Stimulated activated CD4-positive, alpha-beta T cell treated with anti-CD3 and anti-CD28 coated beads, TNF-alpha, amount 100 ng/mL, for 1 hour (primary cell): Measurements from ENCODE around the gene SUSD6.
"Not testable (repeated sequence)": the region's sequence is repeated elsewhere in the genome, so short reads cannot be mapped to it uniquely, and the experiment has no call there.

Experiments used
- DNase-seq, 3 donors: peaks; one replicate each; pipeline ENCODE4 v3.0.0-alpha.2; 2020; ENCODE audit warnings: low read depth in 3 of 3, low spot score in 1 of 3

The SUSD6 gene

DNA sequence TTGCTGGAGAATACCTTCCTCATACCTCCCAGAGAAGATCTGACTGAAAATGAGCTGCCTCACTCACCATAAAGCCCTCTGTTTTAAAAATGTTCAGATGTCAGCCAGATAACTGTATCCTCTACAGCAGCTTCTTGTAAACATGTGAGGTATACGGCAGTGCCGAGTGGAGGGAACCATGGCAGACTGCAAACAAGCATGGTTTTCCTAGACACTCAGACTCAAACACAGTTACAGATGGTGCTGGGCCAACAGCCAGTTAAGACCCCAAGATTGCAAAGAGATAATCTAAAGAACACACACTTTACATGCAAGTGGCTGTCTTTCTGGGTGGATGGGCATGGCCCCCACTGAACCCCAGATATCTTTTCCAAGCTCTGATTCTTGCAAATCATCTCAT, 20.1 kb upstream of the SUSD6 start:
- DNase-seq, result no peak

DNA sequence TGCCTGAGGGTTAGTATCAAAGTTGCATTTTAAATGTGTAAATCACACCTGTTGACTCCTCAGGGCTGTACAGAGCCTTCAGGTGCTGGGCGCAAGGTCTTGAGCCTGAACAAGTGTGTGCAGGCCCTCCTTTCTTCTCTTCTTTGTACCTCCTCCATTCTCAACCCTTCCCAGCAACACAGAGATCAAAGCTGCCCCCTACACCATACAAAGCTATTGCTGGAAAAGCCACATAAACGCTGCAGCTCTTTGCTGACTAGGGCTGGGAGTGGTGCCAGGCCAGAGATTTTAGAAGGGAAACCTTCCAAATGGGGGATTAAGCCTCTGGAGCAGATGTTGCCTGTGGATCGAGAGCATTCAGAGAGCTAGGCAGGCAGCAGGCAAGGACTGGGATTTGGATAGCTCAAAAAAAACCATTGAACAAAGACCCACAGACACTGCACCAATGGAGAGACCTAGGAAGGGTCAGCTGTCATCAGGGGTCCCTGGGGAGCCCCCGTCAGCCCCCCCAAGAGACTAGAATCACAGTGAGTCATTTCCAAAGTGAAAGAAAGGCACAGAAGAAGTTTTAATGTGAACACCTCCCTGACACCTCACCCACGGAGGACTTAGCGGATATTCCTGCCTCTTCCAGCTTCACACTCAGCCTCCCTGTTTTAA, 18.2 kb upstream of the SUSD6 start:
- no peak for DNase-seq

DNA sequence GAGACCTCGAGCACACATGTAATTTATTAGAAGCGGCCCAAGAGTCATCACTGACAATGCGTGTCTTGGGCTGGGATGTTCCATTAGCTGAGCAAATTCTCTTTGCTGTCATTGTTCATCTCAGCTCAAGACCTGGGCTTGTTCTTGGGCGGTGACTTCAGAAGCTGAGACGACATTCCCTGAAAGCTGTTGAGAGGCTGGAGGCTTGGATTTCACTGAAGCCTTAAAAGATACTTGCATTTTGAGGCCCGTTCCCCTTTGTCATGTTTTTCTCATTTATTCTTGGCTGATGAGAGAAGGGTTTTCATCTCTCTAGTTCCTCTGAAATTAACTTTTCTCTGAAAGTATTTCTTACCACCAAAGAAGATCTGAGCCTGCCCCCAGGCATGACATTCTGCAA, 16.6 kb upstream of the SUSD6 start:
- no peak for DNase-seq

DNA sequence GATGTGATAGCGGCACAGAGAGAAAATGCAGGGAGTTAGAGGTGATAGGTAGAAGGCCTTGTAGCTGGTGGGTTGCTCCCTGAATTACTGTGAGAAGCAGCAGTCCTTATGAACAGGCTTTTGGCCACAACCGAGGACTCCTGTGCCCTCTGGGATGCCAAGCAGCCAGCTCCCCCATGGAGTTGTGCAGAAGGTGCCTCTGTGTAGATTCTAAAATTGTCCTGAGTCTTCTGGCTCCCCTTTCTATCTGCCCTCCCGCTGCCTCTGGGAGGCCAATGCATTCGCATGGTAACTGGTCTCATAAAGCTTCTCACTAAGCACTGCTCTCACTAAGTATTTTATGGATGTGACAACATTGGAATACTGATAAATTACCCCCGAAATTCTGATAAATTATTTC, 16.1 kb upstream of the SUSD6 start:
- DNase-seq, result no peak

DNA sequence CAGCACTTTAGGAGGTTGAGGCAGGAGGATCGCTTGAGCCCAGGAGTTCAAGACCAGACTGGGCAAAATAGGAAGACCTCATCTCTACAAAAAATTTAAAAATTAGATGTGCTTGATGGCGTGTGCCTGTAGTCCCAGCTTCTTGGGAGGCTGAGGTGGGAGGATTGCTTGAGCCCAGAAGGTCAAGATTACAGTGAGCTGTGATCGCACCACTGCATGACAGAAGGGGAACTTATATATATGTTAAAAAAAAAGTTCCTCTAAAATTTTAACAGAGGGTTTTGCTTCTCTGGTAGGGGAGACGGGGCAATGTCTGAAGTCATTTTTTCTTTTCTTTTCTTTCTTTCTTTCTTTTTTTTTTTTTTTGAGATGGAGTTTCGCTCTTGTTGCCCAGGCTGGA, 12.0 kb upstream of the SUSD6 start:
- DNase-seq, result not testable (repeated sequence)

DNA sequence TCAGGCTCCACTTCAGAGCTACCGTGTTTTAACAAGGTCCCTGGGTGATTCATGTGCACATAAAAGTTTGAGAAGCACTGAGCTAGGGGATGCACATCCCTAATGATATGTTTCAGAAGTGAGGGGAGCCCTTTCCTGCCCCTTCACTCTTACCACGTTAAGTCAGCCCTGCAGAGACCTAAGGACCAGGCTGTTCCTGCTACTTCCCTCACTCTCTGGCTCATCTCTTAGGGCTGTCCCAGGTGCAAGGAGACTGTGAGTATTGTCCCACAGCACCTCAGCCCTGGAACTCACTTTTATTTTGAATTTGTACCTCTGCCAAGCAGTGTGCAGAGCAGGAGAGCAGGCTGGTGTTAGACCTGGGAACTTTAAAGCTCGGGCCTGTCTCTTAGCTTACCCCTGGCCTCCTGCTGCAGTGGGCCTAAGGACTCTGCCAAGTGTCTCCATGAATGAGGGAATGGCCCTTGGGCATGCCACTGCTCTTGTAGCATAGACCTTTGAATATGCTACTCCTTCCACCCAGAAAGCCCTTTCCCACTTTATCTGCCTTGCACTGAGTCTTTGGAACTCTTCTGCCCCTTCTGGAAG, 11.0 kb upstream of the SUSD6 start:
- no peak for DNase-seq

DNA sequence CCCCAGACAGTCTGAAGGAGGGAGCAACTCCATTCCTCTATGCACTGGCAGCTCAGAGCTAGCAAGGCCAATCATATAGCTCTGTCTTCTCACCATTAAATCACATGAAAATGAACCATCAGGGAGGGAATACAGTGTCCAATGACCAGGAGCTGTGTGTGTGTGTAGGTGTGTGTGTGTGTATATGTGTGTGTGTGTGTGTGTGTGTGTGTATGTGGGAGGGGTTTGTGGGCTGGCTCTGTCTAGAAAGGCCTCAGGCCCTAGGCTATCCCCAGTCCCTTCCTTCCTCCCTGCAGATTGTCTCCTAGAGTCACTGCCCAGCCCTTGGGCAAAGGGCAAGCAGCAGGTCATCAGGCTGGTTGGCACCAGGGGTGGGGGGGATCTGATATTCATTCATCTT, 5.7 kb upstream of the SUSD6 start:
- no peak for DNase-seq

DNA sequence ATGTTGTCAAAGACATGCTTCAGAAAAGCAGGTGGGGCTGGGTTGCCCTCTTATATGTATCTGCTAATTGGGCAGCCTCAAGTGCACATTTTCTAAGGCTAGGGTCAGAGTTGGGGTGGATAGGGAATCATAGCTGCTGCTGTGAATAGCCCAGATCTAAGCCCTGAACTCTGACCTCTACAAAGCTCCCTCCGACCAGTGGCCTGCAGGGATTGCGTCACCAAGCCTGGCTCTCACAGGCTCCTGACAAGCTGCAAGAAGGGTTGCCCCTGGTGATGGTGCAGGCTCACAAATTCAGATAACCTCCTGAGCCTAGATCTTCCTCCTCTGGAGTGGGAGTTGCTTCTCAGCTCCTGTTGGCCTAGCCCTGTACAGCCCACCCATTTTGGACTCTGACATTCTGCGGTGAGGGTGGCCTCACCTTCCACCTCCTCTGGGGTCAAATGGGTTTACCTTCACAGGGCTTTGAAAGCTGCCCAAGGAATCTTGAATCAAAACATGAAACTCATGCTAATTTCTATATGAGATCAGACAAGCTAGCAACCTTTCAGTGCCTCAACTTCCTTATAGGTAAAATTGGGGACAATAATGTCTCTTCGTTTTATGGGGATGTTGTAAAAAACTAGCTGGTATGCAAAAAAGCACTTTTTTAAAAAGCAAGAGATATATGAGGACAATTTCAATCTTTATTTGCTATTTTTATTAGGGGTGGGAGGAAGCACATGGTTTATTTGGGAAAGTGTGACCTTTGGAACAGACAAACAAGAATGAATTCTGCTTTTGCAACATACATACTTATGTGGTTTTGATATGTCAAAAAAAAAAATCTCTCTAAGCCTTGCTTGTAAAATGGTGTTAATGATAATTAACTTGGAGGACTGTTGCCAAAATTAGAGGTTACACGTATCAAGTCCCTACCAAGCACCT, 4.9 kb upstream of the SUSD6 start:
- no peak for DNase-seq

DNA sequence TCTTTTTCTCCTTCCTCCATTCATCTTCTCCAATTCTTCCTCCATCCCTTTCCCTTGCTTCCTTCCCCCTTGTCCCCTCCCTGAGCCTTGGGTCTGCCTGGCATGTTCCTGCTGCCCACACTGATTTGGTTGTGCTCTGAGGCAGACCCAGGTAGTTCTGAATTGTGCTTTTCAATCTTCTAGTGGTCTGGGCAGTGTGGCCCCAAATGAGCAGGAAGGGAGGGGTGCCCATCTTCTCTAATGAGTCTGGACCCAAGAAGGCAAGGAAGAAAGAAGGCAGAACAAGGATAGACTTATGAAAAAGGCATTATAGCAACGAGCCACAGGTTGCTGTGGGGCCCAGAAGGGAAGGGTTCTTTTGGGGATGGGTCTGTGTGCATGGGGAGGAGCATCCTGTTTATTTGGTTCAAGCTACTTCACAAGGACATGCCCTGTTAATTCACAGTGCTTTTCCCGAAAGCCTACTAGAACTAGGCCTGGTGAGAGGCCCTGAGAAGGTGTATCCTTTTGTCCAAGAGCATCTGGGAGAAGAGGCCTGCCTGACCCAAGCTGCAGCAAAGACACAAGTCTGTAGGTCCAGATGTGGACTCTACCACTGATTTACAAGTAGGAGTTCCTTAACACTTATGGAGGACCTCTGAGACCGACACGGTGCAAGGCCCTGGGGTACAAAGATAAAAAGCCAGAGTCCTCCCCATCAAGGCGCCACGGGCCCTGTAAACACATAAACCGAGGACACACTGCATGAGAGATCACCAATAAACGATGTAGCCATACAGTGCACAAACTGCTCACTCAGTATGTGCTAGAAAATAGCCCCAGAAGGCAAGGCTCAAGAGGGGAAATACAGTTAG, 1.1 kb upstream of the SUSD6 start:
- DNase-seq, result no peak

DNA sequence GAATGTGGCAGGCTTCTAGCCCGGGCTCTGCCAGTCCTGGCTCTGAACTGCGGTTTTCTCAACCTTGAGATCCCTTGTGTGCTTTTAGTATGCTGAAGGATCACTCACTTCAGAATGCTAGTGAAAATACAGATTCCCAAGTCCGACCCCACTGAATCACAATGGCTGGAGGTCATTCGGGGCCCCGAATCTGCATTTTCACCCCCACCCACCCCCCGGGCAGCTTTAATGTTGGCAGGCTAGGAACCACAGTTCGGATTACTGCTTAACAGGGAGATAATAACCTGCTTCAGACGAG, 573 bp upstream of the SUSD6 start:
- DNase-seq, result no peak

DNA sequence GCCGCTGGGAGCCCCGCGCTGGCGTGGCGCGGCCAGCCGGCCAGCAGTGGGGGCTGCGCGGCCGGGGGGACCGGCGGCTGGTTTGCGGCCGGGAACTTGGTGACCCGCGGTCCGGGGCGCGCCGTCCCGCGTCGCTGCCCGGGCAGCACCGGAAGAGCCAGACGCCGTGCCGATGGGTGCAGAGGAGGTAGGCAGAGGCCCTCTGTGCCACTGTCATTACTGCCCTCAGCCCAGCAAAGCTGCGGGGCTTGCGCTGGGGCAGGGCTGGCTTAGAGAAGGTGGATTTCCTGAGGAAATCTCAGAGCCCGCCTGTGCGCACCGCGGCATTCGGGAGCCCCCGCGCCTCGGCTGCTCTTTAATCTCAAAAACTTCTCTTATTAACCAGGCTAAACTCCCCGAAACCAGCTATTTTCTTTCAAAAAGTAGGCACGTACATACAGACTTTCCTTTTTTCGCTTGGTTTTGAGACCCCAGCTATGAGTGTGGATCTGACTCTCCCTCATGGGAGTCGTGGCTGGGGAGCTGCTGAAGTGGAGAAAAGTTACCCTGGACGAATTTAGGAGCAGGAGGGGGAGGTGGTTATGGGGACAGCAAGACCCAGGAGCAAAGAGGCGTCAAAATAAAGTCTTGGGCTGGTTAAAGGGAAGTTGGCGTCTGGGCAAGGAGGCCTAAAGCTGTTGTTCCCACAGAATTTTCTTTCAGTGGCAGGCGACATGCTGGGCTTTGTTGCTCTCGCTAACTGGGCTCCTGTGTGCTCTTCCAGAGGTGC, 802 bp downstream of the SUSD6 start:
- no peak for DNase-seq

DNA sequence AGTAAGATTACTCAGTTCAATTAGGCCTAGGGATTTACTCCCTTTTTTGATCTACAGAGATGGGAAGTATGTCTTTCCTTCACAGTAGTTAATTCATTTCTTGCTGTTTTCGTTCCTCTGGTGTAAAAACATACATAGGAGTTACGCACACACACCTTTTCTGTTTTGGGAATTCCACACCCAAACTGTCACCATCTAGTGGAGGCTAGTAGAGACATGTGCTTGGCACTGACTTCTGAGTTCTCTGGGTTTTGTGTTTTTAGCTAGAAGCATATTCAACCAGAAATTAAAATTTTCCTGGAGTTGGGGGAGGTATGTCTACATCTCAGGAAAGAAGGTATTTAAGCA, 1.4 kb downstream of the SUSD6 start:
- no peak for DNase-seq

DNA sequence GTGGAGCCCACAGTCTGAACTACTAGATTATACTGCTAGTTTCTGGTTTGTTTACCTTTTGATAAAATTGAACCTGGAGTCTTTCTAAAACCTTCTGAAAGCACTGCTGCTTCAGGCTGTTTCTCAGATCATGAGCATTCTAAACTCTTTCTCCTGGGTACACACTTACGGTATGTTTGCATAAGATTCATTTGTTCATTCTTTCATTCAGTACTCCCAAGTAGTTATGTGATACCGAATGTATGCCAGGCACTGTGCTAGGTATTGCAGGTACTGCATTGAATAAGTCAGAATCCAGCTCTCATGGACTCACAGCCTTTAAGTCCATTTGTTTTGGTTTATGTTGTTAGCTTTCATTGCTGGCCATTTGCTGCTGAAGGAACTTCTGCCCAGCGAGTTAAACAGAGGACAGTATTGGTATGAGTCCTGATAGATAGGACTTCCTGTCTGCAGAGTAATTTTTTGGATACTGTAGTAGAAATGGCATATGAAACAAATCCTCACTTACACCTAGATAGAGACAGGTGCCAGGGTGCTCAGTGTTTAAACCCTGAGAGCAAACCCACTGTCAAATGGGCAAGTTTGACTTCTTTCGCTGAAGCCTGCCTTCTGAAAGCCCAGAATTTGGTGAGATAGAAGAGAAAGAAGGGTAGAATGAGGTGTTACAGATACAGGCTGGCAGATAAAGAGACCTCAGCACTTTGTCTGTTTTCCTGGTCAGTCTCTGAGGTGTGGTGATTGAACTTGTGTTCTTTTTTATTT, 2.1 kb downstream of the SUSD6 start:
- DNase-seq, result no peak

DNA sequence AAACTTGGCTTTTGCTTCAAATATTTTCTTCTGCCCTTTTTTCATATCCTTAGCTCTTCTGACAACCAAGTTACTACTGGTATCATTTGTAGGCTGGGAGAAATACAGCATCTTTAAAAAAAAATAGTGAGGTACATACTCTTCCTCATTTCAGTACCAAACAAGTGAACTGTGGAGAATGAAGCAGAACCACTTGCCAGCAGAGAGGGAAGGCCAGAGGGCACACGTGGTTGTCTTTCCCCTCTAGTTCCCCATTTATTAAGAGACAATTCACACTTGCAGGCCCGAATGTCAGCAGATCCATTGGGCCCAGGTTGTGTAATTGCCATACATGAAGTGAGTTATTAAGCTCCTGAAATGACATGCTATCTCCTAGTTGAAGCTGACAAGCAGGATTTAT, 3.2 kb downstream of the SUSD6 start:
- DNase-seq, result no peak

DNA sequence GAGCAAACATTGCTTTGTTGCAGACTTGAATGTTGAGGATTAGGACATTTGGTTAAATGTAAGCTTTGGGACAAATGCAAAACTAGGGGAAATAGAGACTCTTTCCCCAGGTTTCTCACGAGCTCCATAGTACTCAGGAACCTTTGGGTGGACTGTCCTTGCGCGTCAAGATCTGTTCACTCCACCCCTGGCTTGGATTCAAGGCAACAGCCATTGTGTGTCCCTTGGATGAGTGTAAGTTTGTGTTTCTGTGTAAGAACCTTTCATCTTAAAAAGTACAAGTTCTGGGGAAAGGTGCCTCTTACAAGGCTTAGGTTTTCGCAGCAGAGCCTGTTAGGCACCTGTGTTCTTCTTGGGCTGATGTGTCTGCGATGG, 3.7 kb downstream of the SUSD6 start:
- DNase-seq, result no peak

DNA sequence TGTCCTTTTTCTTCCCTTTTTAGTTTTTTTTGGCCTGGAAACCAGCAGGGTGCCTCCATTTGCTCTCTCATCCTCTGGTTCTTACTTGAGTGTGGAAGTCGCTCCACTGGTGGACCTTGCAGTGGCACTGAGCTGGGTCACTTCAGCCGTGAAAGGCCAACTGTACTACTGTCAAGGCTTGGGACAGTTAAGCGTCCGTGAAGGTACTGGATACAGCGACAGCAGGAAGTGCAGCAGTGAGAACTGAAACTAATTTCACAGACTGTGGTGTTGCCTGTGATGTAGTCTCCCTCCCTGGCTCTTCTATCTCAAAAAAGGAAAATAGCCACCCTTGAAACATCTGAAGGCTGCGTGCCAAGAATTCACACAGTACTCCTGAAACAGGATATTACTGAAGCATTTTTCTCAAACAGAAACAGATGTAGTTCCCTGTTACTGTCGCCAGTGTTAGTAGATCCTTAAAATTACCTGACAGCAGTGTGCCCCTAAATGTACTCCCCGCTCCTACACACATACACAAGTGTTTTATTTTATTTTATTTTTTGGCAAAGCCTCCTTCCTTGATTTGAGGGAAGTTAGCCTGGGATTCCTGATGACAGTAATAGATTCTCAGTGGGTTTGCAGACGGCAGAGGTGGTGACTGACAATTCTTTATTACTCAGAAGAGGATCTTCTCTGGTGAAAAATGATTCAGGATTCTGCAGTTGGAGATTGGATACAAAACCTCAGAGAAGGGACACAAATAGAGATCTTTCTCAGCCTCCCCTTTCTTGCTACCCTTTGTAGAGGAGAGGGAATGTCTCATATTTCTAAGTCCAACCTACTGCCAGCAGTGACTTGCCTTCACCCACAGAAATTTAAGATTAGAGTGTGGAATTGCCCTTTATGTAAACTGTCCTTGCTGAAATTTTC, 4.4 kb downstream of the SUSD6 start:
- DNase-seq, result no peak

DNA sequence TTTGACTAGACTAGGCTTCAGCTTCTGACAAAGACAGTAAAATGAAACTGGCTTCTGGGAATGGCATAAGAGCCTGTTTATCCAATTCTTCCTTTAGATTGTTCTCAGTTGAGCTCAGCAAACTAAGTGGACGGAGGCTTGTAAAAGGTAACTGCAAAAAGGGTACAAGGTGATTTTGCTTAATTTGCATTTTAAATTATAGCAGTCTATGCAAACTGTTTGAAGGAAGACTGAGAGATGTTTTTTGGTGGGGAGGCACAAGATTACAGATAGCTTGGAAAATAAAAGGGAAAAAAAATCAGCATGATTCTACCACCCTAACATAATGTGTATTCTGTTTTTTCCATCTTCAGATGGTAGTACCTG, 5.0 kb downstream of the SUSD6 start:
- DNase-seq, result no peak

DNA sequence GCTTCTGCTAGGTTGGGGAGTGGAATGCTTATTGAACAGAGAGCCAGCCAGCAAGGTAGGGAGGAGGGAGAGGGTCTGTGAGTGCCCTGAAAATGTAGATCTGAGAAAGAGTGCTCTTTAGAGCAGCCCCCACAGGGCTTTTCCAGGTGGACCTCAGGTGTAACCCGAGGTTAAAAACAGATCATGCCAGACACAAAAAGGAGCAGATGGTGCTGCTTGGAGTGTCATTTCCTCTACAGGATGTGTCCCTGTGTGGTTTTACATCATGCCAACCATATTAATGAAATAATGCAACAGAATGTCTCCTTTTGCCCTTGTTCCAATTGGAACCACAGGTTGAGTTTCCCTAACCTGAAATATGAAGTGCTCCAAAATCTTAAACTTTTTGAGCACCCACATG, 6.4 kb downstream of the SUSD6 start:
- DNase-seq, result no peak

DNA sequence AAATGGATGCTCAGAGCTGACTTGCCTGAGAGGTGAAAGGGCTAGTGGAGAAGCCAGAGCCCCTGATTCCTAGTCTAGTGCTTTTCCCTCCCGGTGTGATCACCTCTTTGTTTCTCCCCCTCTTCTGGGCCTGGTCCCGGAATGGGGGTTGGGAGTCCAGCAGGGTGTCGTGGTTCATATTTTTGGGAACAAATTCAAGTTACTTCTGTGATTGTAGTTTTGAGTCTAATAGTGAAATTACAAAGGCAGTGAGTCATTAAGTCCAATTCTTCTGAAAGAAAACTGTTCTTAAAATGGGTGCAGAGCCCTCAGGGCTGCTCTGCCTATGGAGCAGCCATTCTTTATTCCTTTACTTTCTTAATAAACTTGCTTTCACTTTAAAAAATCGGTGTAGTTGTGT, 7.6 kb downstream of the SUSD6 start:
- no peak for DNase-seq
